Measurements from ENCODE around the gene ATP13A3.

ATP13A3 gene

DNA sequence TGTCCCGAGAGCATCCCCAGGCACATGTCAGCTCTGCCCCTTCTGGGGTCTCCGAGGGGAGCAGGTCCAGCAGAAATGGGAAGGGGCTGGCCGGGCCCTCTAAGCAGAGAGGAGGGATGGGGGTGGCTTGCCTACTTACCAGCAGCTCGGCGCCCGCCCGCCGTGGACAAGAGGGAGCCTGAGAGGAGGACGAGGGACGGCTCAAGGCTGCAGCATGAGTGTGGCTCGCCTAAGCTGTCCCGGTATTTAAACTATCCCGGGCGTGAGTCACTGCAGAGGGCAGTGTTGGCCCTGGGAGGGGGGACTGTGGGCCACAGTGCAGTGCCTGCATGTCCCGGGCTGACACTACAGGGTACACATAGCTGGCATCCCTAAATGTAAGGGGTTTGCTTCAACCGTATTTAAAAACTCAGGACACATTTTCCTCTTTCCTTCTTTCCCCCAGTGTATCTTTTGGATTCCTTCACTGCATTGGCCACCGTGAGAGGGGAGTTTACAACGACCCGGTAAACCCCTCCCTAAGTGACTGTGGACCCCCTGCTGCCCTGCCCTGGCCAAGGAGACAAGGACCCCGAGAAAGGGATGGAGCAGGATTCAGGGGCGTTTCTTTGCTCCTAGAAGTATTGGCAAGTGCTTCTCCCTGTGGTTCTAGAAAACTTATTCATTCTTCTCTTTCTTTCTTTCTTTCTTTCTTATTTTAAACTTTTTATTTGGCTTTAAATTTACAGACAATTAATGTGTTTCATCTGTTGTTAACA is 117.1 kb downstream of the ATP13A3 start, which contains the start of gene LRRC15:
Gene LRRC15, minus strand, starts transcription at position 222 of the 758 bp plus-strand sequence. CDS start 8,700 bp downstream, outside the sequence.
- DNase-seq = peak in 1 of 14 donors; percentile 21

DNA sequence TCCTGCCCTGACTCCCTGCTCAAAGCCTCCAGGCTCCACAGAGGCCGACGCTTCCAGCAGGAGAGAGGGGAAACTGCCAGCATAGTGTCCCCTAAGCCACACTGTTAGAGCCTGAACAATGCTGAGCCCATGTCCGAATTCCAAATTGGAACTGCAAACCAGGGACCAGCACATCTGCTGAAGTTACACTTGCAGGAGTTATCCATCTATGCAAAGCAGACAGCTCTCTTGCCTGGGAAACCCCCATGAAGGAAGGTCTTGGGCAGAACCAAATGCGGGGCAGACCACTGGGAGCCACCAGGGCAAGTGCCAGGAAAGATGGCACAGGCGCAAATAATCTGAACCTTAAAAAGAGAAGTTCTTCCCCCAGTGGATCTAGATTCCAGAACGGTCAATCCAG is 117.9 kb downstream of the ATP13A3 start:
- DNase-seq = no peak

DNA sequence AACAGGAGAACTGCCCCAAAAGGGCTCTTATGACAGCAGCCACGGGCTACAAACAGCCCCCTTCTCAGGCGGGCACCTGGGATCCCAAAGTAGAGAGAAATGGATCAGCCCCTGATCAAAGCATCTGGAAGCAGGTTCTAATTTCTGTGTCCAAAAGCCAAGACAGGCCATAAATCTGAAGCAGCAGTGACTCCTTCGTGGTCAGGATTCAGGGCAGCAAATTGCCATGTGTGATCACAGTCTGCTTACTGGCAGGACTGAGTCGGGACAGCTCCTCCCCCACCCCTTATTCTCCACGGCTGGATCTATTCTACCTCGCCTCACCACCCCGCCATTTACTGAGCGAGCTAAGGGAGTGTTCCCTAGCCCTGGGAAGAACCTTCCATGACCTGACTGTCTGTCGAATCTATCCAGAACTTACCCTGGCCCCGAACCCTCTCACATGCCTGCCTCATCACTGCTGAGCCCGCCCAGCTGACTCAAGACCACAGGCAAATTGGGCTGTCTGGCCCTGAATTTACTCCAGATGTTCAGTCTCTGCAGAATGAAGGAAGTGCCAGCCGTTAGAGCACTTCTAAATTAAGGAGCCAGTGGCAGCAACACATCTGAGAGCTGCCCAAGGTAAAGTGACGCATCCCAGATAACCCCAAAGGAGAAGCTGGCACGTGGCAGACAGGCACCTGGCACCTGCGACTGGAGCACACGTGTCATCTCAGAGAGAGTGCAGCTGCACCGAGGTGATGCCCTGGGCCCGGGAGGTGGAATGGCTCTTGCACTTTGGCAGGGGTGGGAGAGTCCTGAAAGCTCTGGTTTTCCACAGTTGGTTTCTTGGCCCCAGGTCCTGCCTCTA is 118.6 kb downstream of the ATP13A3 start:
- DNase-seq = no peak

DNA sequence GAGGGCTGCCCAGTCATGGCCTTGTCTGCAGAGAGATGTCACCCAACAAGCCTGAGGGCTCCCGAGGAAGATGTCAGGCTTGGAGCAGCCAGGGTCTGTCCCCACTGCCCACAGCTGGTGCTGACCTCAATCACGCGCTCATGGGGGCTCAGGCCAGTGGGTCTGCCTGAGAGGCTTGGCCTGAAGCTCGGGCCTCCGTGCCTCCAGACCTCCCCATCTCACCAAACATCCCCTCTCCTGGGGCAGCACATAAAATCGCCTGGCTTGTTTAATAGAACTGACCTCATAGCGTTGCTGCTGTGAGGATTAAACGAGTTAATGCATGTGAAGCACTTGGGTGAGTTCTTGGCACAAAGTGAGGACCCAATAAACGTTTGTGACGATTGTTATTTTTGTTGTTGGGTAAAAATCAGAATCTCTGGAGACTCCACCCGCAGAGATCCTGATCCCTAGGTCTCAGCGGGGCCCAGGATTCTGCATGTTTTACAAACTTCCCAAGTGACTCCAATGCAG is 120.8 kb downstream of the ATP13A3 start:
- no peak for DNase-seq

DNA sequence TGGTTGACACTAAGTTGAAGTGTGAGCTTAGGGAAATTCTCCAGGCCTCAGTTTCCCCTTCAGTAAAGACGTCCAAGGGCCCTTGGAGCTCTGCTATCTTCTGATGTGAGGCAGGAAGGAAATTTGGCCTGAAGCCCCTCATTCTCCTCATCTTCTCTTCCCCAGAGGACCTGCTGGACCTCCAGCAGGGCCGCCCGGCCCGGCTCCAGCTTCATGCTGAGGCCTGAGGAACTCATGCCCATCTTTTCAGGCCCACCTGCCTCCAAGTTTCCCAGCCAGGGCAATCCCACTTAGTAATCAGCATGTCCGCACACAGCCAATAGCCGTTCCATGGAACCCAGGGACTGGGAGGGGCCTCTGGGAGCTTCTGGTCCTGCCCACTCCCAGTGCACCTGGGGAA is 121.3 kb downstream of the ATP13A3 start:
- no peak for DNase-seq

DNA sequence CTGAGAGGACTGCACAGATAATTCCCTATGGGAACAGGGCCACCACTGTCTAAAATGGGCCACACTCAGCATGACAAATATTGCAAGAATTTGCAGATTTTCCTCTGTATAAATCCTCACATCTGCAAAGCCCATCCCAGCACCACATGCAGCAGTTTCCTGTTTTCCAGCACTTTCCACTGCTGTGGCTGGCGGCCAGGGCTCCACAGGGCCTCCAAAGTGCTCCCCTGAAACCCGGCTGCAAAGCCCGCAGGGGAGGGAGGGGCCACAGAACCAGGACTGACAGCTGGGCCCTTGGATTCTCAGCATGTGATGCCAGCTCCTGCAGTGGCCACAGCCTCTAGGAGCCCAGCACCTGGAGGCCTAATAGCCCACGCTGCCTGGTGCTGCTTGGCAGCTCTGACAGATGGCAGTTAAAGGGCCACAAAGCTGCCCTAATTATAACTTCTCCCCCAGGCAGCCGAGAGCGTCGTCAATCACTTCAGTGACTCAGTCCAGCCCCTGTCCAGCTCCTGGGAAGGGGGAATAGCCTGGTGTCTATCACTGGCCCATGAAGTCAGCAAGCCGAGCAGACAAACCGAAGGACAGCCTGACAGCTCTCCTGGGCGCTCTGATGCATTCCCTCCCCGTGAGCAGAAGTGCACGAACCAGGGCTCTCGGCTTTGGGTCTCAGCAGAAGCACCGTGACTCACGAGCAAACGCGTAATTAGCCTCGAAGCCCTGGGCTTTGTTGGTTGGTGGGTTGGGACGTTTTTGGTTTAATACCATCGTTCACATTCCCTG is 122.0 kb downstream of the ATP13A3 start:
- DNase-seq = peak in 3 of 14 donors; percentile 3 to 43 (median 12)

DNA sequence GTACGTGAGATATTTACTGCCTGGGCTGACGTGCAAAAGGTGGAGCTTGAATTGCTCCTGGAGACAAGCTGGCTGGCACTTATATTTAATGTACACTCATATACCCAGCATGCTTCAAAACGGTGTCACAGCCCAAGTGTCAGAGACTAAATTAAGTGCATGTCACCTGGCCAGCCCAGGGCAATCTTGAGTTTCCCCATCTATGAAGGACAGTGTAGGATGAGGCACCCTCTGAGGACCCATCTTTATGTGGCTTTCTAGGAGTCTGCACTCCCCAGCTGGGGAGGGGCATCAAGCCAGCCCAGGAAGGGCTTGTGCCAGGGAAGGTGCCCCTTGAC is 122.5 kb downstream of the ATP13A3 start:
- no peak for DNase-seq

DNA sequence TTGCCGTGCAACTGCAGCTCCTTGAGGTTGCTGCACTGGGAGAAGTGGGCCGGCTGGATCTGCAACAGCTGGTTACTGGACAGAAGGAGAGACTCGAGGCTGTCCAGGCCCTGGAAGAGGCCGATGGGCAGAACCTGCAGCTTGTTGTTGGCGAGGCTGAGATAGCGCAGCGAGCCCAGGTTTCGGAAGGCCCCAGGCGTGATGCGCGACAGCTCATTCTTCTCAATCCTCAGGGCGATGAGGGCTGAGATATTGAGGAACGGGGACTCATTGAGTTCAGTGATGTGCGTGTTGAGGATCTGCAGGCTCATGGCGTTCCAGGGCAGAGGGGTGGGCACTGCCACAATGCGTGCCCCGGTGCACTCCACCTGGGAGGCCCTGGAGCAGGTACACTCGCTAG is 126.2 kb downstream of the ATP13A3 start:
- no peak for DNase-seq

DNA sequence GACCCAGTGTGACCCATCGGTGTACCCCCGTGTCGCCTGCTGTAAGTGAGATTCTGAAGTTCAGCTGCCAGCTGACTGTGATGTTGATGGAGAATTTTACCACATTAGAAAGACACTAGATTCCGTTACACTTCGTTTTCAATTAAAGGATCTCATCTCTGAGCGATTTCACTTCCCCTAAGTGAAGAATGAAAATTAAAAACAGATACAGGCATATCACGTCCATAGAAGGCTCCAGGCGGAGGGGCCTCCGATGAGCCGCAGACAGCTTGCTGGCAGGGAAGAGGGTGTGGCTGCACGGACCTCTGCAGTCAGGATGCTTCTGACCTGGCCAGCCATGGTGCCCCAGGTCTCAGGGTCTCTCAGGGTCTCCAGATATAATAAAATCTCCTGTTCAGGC is 129.1 kb downstream of the ATP13A3 start:
- DNase-seq = no peak

DNA sequence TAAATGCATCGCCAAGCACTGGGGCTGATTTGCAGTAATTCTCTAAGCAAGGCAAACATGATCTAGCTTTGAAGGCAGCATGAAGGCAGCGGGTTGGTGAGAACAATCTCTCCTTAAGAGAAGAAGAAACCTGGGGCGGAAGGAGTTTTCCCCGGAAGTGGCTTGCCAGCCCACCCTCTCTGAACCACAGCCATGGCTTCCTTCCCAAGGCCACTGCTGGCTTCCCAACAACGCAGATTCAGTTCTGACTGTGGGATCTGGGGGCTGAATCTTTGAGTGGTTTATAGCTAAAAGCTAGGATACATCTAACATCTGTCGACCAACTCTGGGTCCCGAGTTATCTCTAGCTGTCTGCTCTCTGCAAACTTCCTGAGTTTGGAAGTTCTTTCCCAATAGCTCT is 131.4 kb downstream of the ATP13A3 start:
- no peak for DNase-seq

DNA sequence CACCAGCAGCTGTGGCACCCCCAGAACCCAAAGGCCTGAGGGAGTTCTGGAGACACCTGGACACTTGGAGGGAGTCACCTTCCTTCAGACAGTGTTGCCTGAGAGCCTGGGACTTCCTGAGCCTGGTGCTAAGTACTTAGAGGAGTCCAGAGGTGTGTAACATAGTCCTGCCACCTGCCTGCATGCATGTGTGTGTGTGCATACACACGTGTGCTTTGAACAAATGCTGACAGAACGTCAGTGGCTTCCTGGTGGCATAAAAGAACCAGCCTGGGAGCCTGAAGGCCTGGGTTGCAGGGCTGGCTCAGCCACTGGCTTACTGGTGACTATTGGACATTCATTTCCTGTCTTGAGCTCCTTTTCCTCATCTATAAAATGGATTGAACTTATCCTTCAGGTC is 132.5 kb downstream of the ATP13A3 start:
- DNase-seq = no peak
